ENCODE measurements around the gene CACNA2D4.

- TF ChIP-seq MAX (IDR thresholded peaks at IDR 0.05) (no peak), RAD21 (IDR thresholded peaks at IDR 0.05; ENCODE audit: low read depth) (no peak), CTCF (IDR thresholded peaks at IDR 0.05 in 2 of 3, conservative IDR thresholded peaks at IDR 0.05 in 1 of 3; ENCODE audit: borderline replicate concordance in 1 of 3, insufficient read depth in 1 of 3, low read depth in 2 of 3, low read length in 2 of 3) (no peak), POLR2A (IDR thresholded peaks at IDR 0.05; ENCODE audit: borderline replicate concordance, extremely low read depth, insufficient read depth, insufficient read length) (no peak), YY1 (IDR thresholded peaks at IDR 0.05; ENCODE audit: extremely low read depth, insufficient replicate concordance, low read depth, low read length) (no peak), REST (IDR thresholded peaks at IDR 0.05; ENCODE audit: low read depth) (no peak), SIN3A (IDR thresholded peaks at IDR 0.05; ENCODE audit: low read depth) (no peak), SP1 (IDR thresholded peaks at IDR 0.05; ENCODE audit: low read depth) (no peak)
Observed at GRCh38 chr12:1810201-1810930, 108.1 kb downstream of the CACNA2D4 start.
